OCI-LY3 (cell line): Measurements from ENCODE around the gene RTL9.

ENCODE experiments used
- H2AFZ ChIP-seq: fragments of 200-600, 300-600 bp; shearing (Covaris generic); 2 replicates; pipeline ENCODE4 v1.6.0; 2014; ENCODE audit warnings: antibody characterized with exemption, low read depth, low read length
- H3K27ac ChIP-seq: fragments of 200-600, 300-600 bp; sonication (generic); 2 replicates; pipeline ENCODE4 v1.5.1; 2014; ENCODE audit warnings: mild to moderate bottlenecking, low read length, moderate library complexity, mixed read lengths
- H3K27me3 ChIP-seq: fragments of 200-600, 300-600 bp; sonication (generic); 2 replicates; pipeline ENCODE4 v1.6.1; 2014; ENCODE audit warnings: low read depth, low read length, mixed read lengths
- H3K36me3 ChIP-seq: fragments of 200-600, 300-600 bp; sonication (generic); replicated peaks from 2 replicates; pipeline ENCODE3; 2014; ENCODE audit warnings: low read depth, low read length, mixed read lengths
- H3K4me1 ChIP-seq: fragments of 300-600, 200-600 bp; sonication (generic); 2 replicates; pipeline ENCODE4 v1.6.1; 2014; ENCODE audit warnings: low read length, mixed read lengths
- H3K4me2 ChIP-seq: fragments of 200-600, 300-600 bp; sonication (generic); 2 replicates; pipeline ENCODE4 v1.6.1; 2014; ENCODE audit warnings: low read length, mixed read lengths
- H3K4me3 ChIP-seq: fragments of 300-600, 200-600 bp; sonication (generic); 2 replicates; pipeline ENCODE4 v1.5.1; 2014; ENCODE audit warnings: antibody characterized with exemption, mild to moderate bottlenecking, low read length, moderate library complexity
- H3K79me2 ChIP-seq: fragments of 300-600, 200-600 bp; shearing (Covaris generic); 2 replicates; pipeline ENCODE4 v1.6.1; 2014; ENCODE audit warnings: mild to moderate bottlenecking, low read length, mixed read lengths
- H3K9ac ChIP-seq: fragments of 300-600, 200-600 bp; shearing (Covaris generic); 2 replicates; pipeline ENCODE4 v1.6.0; 2014; ENCODE audit warnings: mild to moderate bottlenecking, low read length, moderate library complexity
- H3K9me3 ChIP-seq: fragments of 200-600, 300-600 bp; shearing (Covaris generic); 2 replicates; pipeline ENCODE4 v1.6.1; 2014; ENCODE audit warnings: low read length, mixed read lengths; ENCODE audit not compliant: insufficient read depth
- H4K20me1 ChIP-seq: fragments of 200-600, 300-600 bp; sonication (generic); 2 replicates; pipeline ENCODE4 v1.6.1; 2016; ENCODE audit warnings: low read length, mixed read lengths; ENCODE audit not compliant: insufficient read depth
- EZH2phosphoT487 ChIP-seq: fragments of 200-600 bp; shearing (Covaris generic); IDR thresholded peaks from 2 replicates; pipeline ENCODE4 v1.6.1; 2018; ENCODE audit warnings: antibody characterized with exemption, mixed run types, low read depth
- TF ChIP-seq, protein P1 (sequence below): fragments of 200-600, 300-600 bp; sonication (generic); IDR thresholded peaks from 2 replicates; pipeline ENCODE4 v1.5.1; 2014; ENCODE audit warnings: antibody characterized with exemption, low read length, low read depth

Gene RTL9

DNA sequence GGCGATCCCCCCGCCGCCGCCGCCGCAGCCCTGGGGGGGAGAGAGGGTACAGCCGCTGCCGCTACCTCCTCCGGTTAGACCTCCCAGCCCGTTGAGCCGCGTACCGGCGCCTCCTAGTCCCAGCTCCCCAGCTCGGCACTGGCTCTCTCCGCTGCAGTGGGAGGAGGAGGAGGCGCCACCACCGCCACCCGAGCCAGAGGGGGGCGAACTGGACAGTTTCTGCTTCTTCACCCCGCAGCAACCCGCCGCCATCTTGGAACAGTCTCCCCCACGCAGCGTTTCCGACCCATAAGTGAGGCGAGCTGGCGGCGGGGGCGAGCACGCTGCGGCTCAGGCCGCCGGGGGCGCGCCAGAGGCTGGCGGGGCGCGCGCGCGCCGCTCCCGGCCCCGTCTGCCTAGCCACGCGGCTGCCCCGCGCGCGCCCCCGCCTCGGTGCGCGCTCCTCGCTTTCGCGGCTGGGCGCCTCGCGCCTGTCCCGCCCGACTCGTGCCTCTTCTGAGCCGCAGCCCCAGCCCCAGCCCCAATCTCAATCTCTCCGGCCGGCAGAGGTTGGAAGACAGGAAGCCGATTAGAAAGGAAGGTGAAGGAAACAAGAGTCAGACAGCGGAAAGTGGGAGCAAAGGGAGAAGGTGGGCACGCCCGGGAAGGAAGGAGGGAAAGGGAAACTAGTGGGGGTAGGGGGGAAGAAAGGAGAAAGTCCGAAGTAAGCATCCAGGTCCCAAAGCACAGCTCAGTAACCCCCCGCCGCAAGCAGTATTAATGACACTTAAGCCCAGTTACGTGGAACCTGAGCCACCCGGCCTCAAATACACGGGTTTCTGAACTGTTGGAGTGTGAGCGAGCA, 40.6 kb upstream of the RTL9 start, which contains the start of gene AMMECR1:
TSS of gene AMMECR1 (minus strand) at position 266 of the 844 bp plus-strand sequence. CDS start at position 252, 14 bp downstream.
- H3K27me3 ChIP-seq, result no peaks in the 10 kb centered on the region
- peak within 1 kb of the TSS; percentile 61 for H3K27ac ChIP-seq
- peak within 1 kb of the TSS; percentile 85 for H3K4me2 ChIP-seq
- H3K36me3 ChIP-seq, result no peaks in the 10 kb centered on the region
- no peaks in the 10 kb centered on the region for H3K9me3 ChIP-seq
- peak within 1 kb of the TSS; percentile 82 for H2AFZ ChIP-seq
- peak within 1 kb of the TSS; percentile 91 for H3K9ac ChIP-seq
- peak within 1 kb of the TSS; percentile 87 for H3K4me3 ChIP-seq
- H3K4me1 ChIP-seq, result peaks cover 33% of the 10 kb centered on the region
- H3K79me2 ChIP-seq, result peaks cover 48% of the 10 kb centered on the region
- TF ChIP-seq, protein P1, sequence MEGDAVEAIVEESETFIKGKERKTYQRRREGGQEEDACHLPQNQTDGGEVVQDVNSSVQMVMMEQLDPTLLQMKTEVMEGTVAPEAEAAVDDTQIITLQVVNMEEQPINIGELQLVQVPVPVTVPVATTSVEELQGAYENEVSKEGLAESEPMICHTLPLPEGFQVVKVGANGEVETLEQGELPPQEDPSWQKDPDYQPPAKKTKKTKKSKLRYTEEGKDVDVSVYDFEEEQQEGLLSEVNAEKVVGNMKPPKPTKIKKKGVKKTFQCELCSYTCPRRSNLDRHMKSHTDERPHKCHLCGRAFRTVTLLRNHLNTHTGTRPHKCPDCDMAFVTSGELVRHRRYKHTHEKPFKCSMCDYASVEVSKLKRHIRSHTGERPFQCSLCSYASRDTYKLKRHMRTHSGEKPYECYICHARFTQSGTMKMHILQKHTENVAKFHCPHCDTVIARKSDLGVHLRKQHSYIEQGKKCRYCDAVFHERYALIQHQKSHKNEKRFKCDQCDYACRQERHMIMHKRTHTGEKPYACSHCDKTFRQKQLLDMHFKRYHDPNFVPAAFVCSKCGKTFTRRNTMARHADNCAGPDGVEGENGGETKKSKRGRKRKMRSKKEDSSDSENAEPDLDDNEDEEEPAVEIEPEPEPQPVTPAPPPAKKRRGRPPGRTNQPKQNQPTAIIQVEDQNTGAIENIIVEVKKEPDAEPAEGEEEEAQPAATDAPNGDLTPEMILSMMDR, result no peak
- no peak for TF ChIP-seq EZH2phosphoT487
- H4K20me1 ChIP-seq, result peaks cover 17% of the 10 kb centered on the region; the same call in 1 of the 2 replicates

DNA sequence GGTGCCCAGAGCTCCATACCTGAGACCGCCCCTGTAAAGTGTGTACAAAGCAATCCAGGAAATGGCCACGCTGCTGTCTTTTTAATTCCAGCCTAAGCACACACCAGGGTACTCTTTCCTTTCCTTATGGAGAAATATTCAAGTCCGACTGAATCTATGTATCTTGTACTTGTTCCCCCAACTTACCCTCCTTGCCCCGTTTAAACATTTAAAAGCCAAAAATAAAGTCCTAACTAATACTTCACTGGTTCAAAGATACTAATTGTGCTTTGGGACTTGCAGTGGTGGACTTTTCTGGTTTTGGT, 40.0 kb upstream of the RTL9 start:
- Histone ChIP-seq H3K4me1 (peaks cover 33% of the 10 kb centered on the region), H3K9me3 (no peaks in the 10 kb centered on the region), H3K27ac (peak overlapping the region; percentile 61), H3K4me2 (peak overlapping the region; percentile 72), H3K79me2 (peaks cover 42% of the 10 kb centered on the region), H3K27me3 (no peaks in the 10 kb centered on the region), H3K9ac (peak overlapping the region; percentile 90), H2AFZ (peak overlapping the region; percentile 82; the same call in 1 of the 2 replicates), H3K36me3 (no peaks in the 10 kb centered on the region), H4K20me1 (peaks cover 17% of the 10 kb centered on the region; the same call in 1 of the 2 replicates), H3K4me3 (peak overlapping the region; percentile 87)
- TF ChIP-seq, protein P1, result no peak
- TF ChIP-seq EZH2phosphoT487, result no peak

DNA sequence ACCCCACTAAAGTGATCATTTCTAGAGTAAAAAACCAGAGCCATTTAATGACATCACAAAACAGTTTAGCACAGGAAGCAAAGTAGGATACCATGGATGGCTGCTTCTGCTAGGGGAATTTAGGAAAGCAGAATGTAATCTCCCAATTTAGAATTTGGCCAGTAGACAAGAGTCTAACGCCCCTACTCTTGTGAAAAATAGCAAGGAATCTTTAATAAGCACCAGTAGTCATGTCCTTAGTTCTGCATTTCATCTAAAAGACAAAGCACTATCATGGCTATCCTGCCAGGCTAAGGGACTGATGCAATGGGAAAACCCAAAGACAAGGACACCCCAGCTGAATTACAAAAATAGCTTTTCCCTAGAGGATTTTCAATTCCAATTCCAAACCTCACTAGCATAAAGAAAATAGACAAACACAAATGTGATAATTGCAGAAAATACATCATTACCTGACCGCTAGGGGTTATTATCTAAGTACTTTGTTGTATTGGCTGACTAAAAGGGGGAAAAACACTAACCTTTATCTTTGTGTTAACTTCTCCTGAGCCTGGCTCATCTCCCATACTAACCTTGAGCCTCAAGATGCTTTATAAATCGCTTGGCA, 38.2 kb upstream of the RTL9 start:
- H3K36me3 ChIP-seq, result no peaks in the 10 kb centered on the region
- no peak overlapping the region for H3K4me2 ChIP-seq
- H3K27ac ChIP-seq, result no peak overlapping the region
- H3K27me3 ChIP-seq, result no peaks in the 10 kb centered on the region
- H3K4me1 ChIP-seq, result peaks cover 30% of the 10 kb centered on the region
- TF ChIP-seq, protein P1, result no peak
- TF ChIP-seq EZH2phosphoT487, result no peak
- no peak overlapping the region for H3K4me3 ChIP-seq
- peaks cover 12% of the 10 kb centered on the region; the same call in 1 of the 2 replicates for H4K20me1 ChIP-seq
- H3K79me2 ChIP-seq, result peaks cover 23% of the 10 kb centered on the region
- no peak overlapping the region for H2AFZ ChIP-seq
- no peaks in the 10 kb centered on the region for H3K9me3 ChIP-seq
- no peak overlapping the region for H3K9ac ChIP-seq

DNA sequence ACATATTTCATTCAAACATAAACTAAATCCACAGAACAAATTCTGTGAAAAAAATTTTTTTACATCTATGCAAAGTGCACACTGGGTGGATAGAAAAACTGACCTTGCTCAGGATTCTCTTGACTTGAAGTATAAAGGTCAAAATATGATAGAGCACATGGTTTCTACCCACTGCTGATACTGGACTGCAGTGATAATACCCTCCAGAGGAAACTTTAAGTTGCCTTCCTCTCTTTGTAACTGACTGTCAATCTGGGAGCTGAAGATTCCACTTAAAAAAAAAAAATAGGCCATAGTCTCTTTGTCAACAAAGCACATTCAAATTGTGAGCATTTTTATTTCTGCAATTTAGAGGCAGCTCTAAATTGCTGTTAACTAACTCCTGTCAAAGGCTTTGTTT, 37.6 kb upstream of the RTL9 start:
- Histone ChIP-seq H4K20me1 (peaks cover 6% of the 10 kb centered on the region; the same call in 1 of the 2 replicates), H3K9me3 (no peaks in the 10 kb centered on the region), H2AFZ (no peak overlapping the region), H3K27me3 (no peaks in the 10 kb centered on the region), H3K4me2 (no peak overlapping the region), H3K4me3 (no peak overlapping the region), H3K79me2 (peaks cover 17% of the 10 kb centered on the region), H3K36me3 (no peaks in the 10 kb centered on the region), H3K27ac (no peak overlapping the region), H3K4me1 (peaks cover 24% of the 10 kb centered on the region), H3K9ac (no peak overlapping the region)
- no peak for TF ChIP-seq EZH2phosphoT487
